ENCODE measurements around the gene SORCS3.

The SORCS3 gene

GRCh38 chr10:105269689-105270088 lies 628.6 kb downstream of the SORCS3 start:
- DNase-seq (no peak), ATAC-seq (ENCODE audit: insufficient read depth, low read depth) (no peak)
- Histone ChIP-seq H3K9ac (ENCODE audit: low read depth, low read length) (no peak overlapping the region), H3K4me3 (ENCODE audit: low read depth in 1 of 2, low read length in 2 of 2) (no peak overlapping the region), H3K27me3 (ENCODE audit: insufficient read depth, low read length, poor library complexity) (no peaks in the 10 kb centered on the region), H3K9me3 (ENCODE audit: insufficient read depth, low read length, severe bottlenecking) (no peaks in the 10 kb centered on the region), H4K20me1 (ENCODE audit: insufficient read depth, low read length) (no peaks in the 10 kb centered on the region), H3K27ac (ENCODE audit: low read length) (no peak overlapping the region), H3K36me3 (ENCODE audit: insufficient read depth, low read length) (no peaks in the 10 kb centered on the region), H3K79me2 (ENCODE audit: insufficient read depth, low read length) (no peaks in the 10 kb centered on the region), H3K4me1 (ENCODE audit: insufficient read depth, low read length) (no peaks in the 10 kb centered on the region), H3K4me2 (ENCODE audit: insufficient read depth, low read length) (no peak overlapping the region), H2AFZ (ENCODE audit: low read depth, low read length) (no peak overlapping the region)
- TF ChIP-seq CTCF (IDR thresholded peaks at IDR 0.05; ENCODE audit: borderline replicate concordance, extremely low read depth, low read length, poor library complexity, severe bottlenecking) (no peak), EZH2 (IDR thresholded peaks at IDR 0.05; ENCODE audit: borderline replicate concordance, low read depth, low read length, severe bottlenecking) (no peak)

- Histone ChIP-seq H3K4me3 (ENCODE audit: low read depth in 1 of 2, low read length in 2 of 2) (no peak overlapping the region), H3K27ac (ENCODE audit: low read length) (no peak overlapping the region)
- no peak for DNase-seq
Measured at GRCh38 chr10:105274556-105275070, 633.5 kb downstream of the SORCS3 start.

GRCh38 chr10:105278439-105278838 lies 637.3 kb downstream of the SORCS3 start:
- TF ChIP-seq EZH2 (IDR thresholded peaks at IDR 0.05; ENCODE audit: borderline replicate concordance, low read depth, low read length, severe bottlenecking), result no peak
- TF ChIP-seq CTCF (IDR thresholded peaks at IDR 0.05; ENCODE audit: borderline replicate concordance, extremely low read depth, low read length, poor library complexity, severe bottlenecking), result no peak
- ATAC-seq (ENCODE audit: insufficient read depth, low read depth) (no peak), DNase-seq (no peak)
- H4K20me1 ChIP-seq (ENCODE audit: insufficient read depth, low read length), result no peaks in the 10 kb centered on the region
- H3K4me1 ChIP-seq (ENCODE audit: insufficient read depth, low read length), result no peaks in the 10 kb centered on the region
- H3K4me3 ChIP-seq (ENCODE audit: low read depth in 1 of 2, low read length in 2 of 2), result no peak overlapping the region
- no peak overlapping the region for H3K9ac ChIP-seq (ENCODE audit: low read depth, low read length)
- no peaks in the 10 kb centered on the region for H3K36me3 ChIP-seq (ENCODE audit: insufficient read depth, low read length)
- H3K27ac ChIP-seq (ENCODE audit: low read length), result no peak overlapping the region
- H2AFZ ChIP-seq (ENCODE audit: low read depth, low read length), result no peak overlapping the region
- H3K9me3 ChIP-seq (ENCODE audit: insufficient read depth, low read length, severe bottlenecking), result no peaks in the 10 kb centered on the region
- H3K27me3 ChIP-seq (ENCODE audit: insufficient read depth, low read length, poor library complexity), result no peaks in the 10 kb centered on the region
- no peak overlapping the region for H3K4me2 ChIP-seq (ENCODE audit: insufficient read depth, low read length)
- H3K79me2 ChIP-seq (ENCODE audit: insufficient read depth, low read length), result no peaks in the 10 kb centered on the region

More at GRCh38 chr10:105274556-105275070, 633.5 kb downstream of the SORCS3 start:
- ATAC-seq (ENCODE audit: insufficient read depth, low read depth), result no peak
- no peaks in the 10 kb centered on the region for H4K20me1 ChIP-seq (ENCODE audit: insufficient read depth, low read length)
- H3K27me3 ChIP-seq (ENCODE audit: insufficient read depth, low read length, poor library complexity), result no peaks in the 10 kb centered on the region
- no peaks in the 10 kb centered on the region for H3K9me3 ChIP-seq (ENCODE audit: insufficient read depth, low read length, severe bottlenecking)
- H3K9ac ChIP-seq (ENCODE audit: low read depth, low read length), result no peak overlapping the region
- no peak overlapping the region for H3K4me2 ChIP-seq (ENCODE audit: insufficient read depth, low read length)
- no peak overlapping the region for H2AFZ ChIP-seq (ENCODE audit: low read depth, low read length)
- no peak for TF ChIP-seq CTCF (IDR thresholded peaks at IDR 0.05; ENCODE audit: borderline replicate concordance, extremely low read depth, low read length, poor library complexity, severe bottlenecking)
- TF ChIP-seq EZH2 (IDR thresholded peaks at IDR 0.05; ENCODE audit: borderline replicate concordance, low read depth, low read length, severe bottlenecking), result no peak
- no peaks in the 10 kb centered on the region for H3K36me3 ChIP-seq (ENCODE audit: insufficient read depth, low read length)
- H3K4me1 ChIP-seq (ENCODE audit: insufficient read depth, low read length), result no peaks in the 10 kb centered on the region
- H3K79me2 ChIP-seq (ENCODE audit: insufficient read depth, low read length), result no peaks in the 10 kb centered on the region

- Histone ChIP-seq H4K20me1 (ENCODE audit: insufficient read depth, low read length) (no peaks in the 10 kb centered on the region), H3K4me2 (ENCODE audit: insufficient read depth, low read length) (no peak overlapping the region), H3K36me3 (ENCODE audit: insufficient read depth, low read length) (no peaks in the 10 kb centered on the region), H3K9me3 (ENCODE audit: insufficient read depth, low read length, severe bottlenecking) (no peaks in the 10 kb centered on the region), H3K4me3 (ENCODE audit: low read depth in 1 of 2, low read length in 2 of 2) (no peak overlapping the region), H3K9ac (ENCODE audit: low read depth, low read length) (no peak overlapping the region), H2AFZ (ENCODE audit: low read depth, low read length) (no peak overlapping the region), H3K27ac (ENCODE audit: low read length) (no peak overlapping the region), H3K79me2 (ENCODE audit: insufficient read depth, low read length) (no peaks in the 10 kb centered on the region), H3K4me1 (ENCODE audit: insufficient read depth, low read length) (no peaks in the 10 kb centered on the region), H3K27me3 (ENCODE audit: insufficient read depth, low read length, poor library complexity) (no peaks in the 10 kb centered on the region)
- ATAC-seq (ENCODE audit: insufficient read depth, low read depth), result no peak
- TF ChIP-seq EZH2 (IDR thresholded peaks at IDR 0.05; ENCODE audit: borderline replicate concordance, low read depth, low read length, severe bottlenecking) (no peak), CTCF (IDR thresholded peaks at IDR 0.05; ENCODE audit: borderline replicate concordance, extremely low read depth, low read length, poor library complexity, severe bottlenecking) (no peak)
- DNase-seq, result no peak
Measured at GRCh38 chr10:105279101-105279500, 638.0 kb downstream of the SORCS3 start.
